Stomach smooth muscle (tissue), 2 donors: ENCODE results near the gene ABCB4.

Source experiments
- H3K27ac ChIP-seq: one replicate; pipeline ENCODE4 v1.7.0; 2013; ENCODE audit warnings: mild to moderate bottlenecking, low read length, inconsistent platforms
- H3K27me3 ChIP-seq, 2 donors: one replicate each; pipeline ENCODE4 v1.7.0; 2013; ENCODE audit warnings: low read length in 2 of 2; ENCODE audit not compliant: insufficient read depth in 2 of 2, control insufficient read depth in 1 of 2
- H3K36me3 ChIP-seq, 2 donors: one replicate each; pipeline ENCODE4 v1.7.0; 2013; ENCODE audit warnings: low read length in 2 of 2; ENCODE audit not compliant: control insufficient read depth in 2 of 2, insufficient read depth in 2 of 2
- H3K4me1 ChIP-seq: one replicate; pipeline ENCODE4 v1.7.0; 2013; ENCODE audit warnings: low read length; ENCODE audit not compliant: control insufficient read depth, insufficient read depth
- H3K4me3 ChIP-seq, 2 donors: one replicate each; pipeline ENCODE4 v1.7.0; 2013; ENCODE audit warnings: low read length in 2 of 2
- H3K9ac ChIP-seq, 2 donors: one replicate each; pipeline ENCODE4 v1.7.0; 2013; ENCODE audit warnings: low read length in 2 of 2, mild to moderate bottlenecking in 1 of 2
- H3K9me3 ChIP-seq, 2 donors: one replicate each; pipeline ENCODE4 v1.7.0; 2013; ENCODE audit warnings: low read length in 2 of 2; ENCODE audit not compliant: control insufficient read depth in 2 of 2
- donor health status: healthy.
- donor health status: Pancreatic carcinoma.

The ABCB4 gene

GRCh38 chr7:87426160-87426559, 49.3 kb downstream of the ABCB4 start:
- Histone ChIP-seq H3K9me3 (no peaks in the 10 kb centered on the region), H3K9ac (no peak overlapping the region), H3K4me1 (no peaks in the 10 kb centered on the region), H3K36me3 (no peaks in the 10 kb centered on the region), H3K4me3 (no peak overlapping the region), H3K27ac (no peak overlapping the region), H3K27me3 (no peaks in the 10 kb centered on the region)

DNA sequence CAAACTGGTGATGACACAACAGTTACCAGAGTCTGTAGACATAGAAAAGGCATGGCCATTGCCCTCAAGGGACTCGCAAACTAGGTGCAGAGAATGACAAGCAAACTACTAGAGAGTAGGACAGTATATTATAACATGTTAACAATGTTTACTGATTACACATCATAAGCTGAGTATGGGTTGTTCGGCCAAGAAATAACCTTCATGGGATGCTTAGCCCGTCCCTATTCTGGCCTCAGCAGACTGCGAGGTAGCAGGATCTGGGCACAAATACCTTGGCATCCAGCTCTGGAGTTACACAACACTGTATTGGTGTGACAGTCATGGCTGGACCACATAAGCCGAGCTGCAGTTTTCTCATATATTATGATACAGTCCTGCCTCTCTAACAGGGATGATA, 51.4 kb downstream of the ABCB4 start:
- no peak overlapping the region for H3K9ac ChIP-seq
- no peaks in the 10 kb centered on the region for H3K36me3 ChIP-seq
- H3K27ac ChIP-seq: no peak overlapping the region
- H3K4me1 ChIP-seq: no peaks in the 10 kb centered on the region
- H3K27me3 ChIP-seq: no peaks in the 10 kb centered on the region
- H3K4me3 ChIP-seq: no peak overlapping the region
- no peaks in the 10 kb centered on the region for H3K9me3 ChIP-seq

GRCh38 chr7:87420173-87420572, 55.3 kb downstream of the ABCB4 start:
- Histone ChIP-seq H3K27ac (no peak overlapping the region), H3K36me3 (no peaks in the 10 kb centered on the region), H3K27me3 (no peaks in the 10 kb centered on the region)

DNA sequence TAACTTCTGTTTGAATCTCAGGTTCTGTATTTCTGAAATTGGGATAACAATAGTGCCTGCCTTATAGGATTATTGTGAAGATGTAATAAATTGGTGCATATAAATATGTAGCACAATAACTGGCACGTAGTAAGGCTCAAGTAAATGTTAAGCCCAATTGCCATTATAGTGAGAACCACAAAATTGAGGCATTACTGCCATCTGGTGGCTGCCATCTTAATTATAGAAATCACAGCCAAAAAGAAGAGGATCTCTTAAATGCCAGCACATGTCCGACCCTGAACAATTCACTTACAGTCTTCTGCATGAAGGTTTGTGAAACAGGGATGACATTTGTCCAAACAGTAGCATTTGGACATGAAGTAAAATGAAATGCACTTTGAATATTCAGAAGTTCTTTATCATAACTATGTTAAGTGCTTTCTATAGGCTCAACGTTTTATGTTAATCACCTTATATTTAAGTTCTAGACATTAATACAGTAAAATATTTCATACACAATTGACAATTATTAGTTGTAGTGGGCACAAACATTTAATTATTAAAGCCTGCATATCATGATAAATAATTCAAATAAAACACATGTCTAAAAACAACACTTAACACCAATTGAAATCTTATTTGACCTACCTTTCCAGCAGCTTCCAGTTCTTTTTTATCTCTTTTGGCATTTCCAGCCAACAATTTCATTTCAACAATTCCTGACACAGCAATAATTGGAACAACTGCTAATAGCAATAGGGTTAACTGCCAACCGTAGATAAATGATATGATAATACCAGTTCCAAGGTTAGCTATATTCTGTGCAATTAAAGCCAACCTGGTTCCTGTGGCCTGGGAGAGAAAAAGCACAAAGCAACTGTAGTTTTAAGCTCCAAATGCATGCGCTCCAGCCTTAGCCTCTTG, 58.5 kb downstream of the ABCB4 start:
- Histone ChIP-seq H3K4me1 (no peaks in the 10 kb centered on the region), H3K27ac (no peak overlapping the region), H3K36me3 (no peaks in the 10 kb centered on the region), H3K4me3 (no peak overlapping the region), H3K27me3 (no peaks in the 10 kb centered on the region), H3K9me3 (no peaks in the 10 kb centered on the region), H3K9ac (no peak overlapping the region)

More at GRCh38 chr7:87420173-87420572, 55.3 kb downstream of the ABCB4 start:
- Histone ChIP-seq H3K4me3 (no peak overlapping the region), H3K4me1 (no peaks in the 10 kb centered on the region), H3K9ac (no peak overlapping the region), H3K9me3 (no peaks in the 10 kb centered on the region)

DNA sequence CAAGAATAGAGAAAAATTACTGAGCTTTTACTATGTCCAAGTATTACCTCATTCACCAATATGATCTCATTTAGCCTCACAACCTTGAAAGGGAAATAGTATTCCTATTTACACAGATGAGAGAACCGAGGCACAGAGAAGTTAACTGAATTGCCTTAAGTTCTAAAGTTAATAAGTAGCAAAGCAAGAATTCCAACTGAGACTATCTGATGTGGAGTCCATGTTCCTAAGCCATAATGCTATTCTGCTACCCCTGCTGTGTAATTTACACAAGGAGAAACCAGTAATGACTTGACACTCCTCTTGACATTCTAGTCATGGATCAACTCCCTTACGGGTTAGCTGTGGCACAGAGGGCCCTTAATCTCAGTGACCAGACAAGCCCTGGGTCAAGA, 60.7 kb downstream of the ABCB4 start:
- Histone ChIP-seq H3K27me3 (no peaks in the 10 kb centered on the region), H3K4me1 (no peaks in the 10 kb centered on the region), H3K9me3 (no peaks in the 10 kb centered on the region), H3K4me3 (no peak overlapping the region), H3K27ac (no peak overlapping the region), H3K36me3 (no peaks in the 10 kb centered on the region), H3K9ac (no peak overlapping the region)

- Histone ChIP-seq H3K4me1 (no peaks in the 10 kb centered on the region), H3K27ac (no peak overlapping the region), H3K9ac (no peak overlapping the region), H3K36me3 (no peaks in the 10 kb centered on the region), H3K9me3 (no peaks in the 10 kb centered on the region), H3K4me3 (no peak overlapping the region), H3K27me3 (no peaks in the 10 kb centered on the region)
These were observed 61.3 kb downstream of the ABCB4 start for GRCh38 chr7:87413951-87414793.

- Histone ChIP-seq H3K4me3 (no peak overlapping the region), H3K27me3 (no peaks in the 10 kb centered on the region), H3K36me3 (no peaks in the 10 kb centered on the region), H3K4me1 (no peaks in the 10 kb centered on the region), H3K9me3 (no peaks in the 10 kb centered on the region), H3K9ac (no peak overlapping the region), H3K27ac (no peak overlapping the region)
These were observed 62.5 kb downstream of the ABCB4 start for GRCh38 chr7:87413029-87413428.

DNA sequence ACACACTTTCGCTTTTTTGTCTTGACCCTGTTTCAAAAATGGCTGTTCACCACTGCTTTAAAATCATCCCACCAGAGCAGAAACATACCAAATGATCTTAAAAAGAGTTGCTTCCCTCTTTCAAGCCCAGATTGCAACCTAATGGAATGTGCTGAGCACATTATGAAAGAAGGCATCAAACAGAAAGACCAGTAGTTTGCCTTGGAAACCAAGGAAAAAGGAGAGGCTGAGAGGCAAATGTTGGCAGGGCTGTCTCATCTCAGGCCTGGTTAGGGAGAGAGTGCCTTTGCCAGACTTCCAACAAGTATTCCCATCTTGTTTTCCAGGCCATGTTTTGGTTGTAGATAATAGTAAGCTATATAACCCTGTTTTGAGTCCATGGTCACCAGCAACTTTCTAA, 64.3 kb downstream of the ABCB4 start:
- Histone ChIP-seq H3K4me1 (no peaks in the 10 kb centered on the region), H3K9ac (no peak overlapping the region), H3K9me3 (no peaks in the 10 kb centered on the region), H3K4me3 (no peak overlapping the region), H3K27ac (no peak overlapping the region), H3K27me3 (no peaks in the 10 kb centered on the region), H3K36me3 (no peaks in the 10 kb centered on the region)

DNA sequence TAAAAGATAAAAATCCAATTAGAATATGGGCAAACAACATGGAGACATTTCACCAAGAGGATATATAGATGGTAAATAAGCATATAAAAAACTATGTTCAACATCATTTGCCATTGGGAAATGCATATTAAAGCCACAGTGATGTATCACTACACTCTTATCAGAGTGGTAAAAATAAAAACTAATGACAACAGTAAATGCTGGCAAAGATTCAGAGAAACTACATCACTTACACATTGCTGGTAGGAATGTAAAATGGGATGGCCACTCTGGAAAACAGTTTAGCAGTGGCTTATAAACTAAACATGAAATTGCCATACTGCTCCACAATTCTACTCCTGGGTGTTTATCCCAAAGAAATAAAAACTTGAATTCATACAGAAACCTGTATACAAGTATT, 70.8 kb downstream of the ABCB4 start:
- Histone ChIP-seq H3K36me3 (no peaks in the 10 kb centered on the region), H3K9ac (no peak overlapping the region), H3K9me3 (no peaks in the 10 kb centered on the region), H3K4me3 (no peak overlapping the region), H3K4me1 (no peaks in the 10 kb centered on the region), H3K27me3 (no peaks in the 10 kb centered on the region), H3K27ac (no peak overlapping the region)

- Histone ChIP-seq H3K4me1 (no peaks in the 10 kb centered on the region), H3K36me3 (peaks cover 0 to 6% of the 10 kb centered on the region in 2 donors), H3K27ac (no peak overlapping the region), H3K27me3 (no peaks in the 10 kb centered on the region), H3K9me3 (no peaks in the 10 kb centered on the region), H3K9ac (no peak overlapping the region), H3K4me3 (no peak overlapping the region)
These were observed 77.0 kb downstream of the ABCB4 start for GRCh38 chr7:87398446-87398845.
